GM19372 (cell line): Measurements from ENCODE around the gene RPS6KA5.
"Not testable (repeated sequence)": the region's sequence is repeated elsewhere in the genome, so short reads cannot be mapped to it uniquely, and the experiment has no call there.

ENCODE experiments used
- ATAC-seq: cut with Tn5 transposase; IDR thresholded peaks from one replicate; pipeline ENCODE4 v1.9.1; 2021; ENCODE audit warnings: mild to moderate bottlenecking, low read depth, moderate library complexity; ENCODE audit not compliant: unreplicated experiment

RPS6KA5 gene

DNA sequence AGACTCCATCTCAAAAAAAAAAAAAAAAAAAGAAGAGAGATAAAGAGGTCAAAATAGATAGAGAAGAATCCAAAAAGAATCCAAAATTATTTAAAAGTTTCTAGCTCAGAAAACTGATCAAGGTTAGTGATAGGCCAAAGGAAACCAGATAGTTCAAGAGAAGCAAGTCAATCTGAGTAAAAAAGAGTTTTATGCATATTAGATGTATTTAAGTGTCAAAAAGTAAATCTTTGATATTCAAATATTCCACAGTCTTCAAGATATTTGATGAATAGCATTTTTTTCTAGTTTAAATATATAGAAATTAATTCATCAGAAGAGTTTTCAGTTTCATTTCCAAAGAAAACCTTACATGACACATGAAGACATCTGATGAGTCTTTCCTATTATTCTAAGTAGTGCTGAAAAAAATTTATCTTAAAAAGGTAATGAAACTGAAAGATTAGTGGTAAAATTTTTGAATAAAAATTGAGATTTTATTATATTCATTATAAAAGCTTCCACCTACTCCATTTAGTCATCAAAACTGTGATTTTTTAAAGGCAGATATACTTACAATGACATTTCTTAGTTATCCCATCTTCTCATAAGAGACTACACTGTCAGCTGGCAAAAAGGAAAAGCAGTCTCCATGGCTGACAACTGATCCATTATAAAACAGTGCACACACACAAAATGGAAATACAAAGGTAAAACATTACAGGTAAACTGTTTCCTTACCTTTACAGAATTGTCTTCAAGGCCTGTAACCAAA is 68.6 kb downstream of the RPS6KA5 start:
- ATAC-seq, result no peak

DNA sequence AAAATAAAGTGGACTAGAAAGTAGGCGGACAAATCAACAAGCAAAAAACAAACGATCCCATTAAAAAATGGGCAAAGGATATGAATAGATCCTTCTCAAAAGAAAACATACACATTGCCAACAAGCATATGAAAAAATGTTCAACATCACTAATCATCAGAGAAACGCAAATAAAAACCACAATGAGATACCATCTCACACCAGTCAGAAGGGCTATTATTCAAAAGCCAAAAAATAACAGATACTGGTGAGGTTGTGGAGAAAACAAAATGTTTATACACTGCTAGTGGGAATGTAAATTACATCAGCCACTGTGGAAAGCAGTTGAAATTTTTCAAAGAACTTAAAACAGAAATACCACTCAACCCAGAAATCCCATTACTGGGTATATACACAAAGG is 70.3 kb downstream of the RPS6KA5 start:
- no peak for ATAC-seq

DNA sequence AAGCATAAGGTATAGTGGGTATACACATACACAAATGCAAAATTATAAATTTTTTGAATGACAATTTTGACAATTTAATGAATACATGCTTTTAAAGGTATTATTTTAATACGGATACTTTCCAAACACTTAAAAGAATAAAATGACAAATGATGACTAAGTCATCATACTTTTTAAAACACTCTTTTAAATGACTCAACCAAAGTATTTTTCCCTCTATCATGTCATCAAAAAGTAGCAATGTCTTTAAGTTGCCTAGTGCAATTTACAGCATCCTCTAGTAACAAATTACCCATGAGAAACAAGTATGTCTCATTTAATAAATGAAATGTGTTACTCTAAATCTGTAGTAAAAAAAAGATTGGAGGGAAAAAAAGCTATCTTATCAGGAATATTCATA is 73.3 kb downstream of the RPS6KA5 start:
- no peak for ATAC-seq

DNA sequence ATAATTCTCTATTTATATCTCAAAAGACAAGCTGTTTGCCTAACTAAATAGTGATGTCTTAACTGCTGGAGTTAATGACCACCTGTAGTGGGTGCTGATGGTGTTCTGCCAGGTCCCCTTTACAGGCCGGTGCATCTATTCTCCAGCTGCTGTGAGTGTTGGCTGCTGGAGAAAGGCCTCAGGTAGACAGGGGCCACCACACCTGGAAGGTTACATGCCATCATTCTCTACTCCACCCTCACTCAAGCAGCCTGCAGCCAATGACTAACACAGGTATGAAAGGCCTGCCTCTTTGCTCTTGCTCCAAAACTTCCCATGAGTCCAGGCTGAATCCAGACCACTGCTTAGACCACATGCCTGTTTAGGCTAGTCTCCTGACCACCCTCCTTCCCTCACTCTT is 73.9 kb downstream of the RPS6KA5 start:
- no peak for ATAC-seq

DNA sequence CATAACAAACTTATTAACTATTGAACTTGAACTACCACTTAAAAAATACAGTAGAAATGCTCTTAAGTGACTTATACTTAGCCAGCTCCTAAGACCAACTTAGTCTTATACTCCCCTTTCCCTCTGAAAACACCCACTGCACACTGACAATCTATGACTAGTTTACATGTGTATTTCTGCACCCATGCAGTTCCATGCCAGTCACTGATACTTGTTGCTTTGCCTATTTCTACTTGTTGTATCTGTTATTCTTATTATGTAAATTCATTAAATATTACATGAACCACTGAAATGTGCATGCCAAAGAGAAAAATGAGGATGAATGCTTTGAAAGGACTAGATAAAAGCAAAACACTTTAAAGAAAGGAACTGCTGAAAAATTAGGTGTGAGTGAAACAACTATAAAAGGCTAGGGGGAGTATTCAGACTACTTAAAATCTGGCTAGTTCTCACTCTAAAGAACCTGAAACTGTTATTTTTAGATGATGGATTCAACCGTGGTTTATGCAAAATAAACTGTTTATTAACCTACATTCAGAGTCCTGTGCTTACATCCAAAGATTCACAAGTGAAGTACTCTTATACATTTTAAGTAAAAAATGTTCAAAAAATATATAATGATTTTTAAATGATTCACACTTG is 74.7 kb downstream of the RPS6KA5 start:
- ATAC-seq, result peak; percentile 89

DNA sequence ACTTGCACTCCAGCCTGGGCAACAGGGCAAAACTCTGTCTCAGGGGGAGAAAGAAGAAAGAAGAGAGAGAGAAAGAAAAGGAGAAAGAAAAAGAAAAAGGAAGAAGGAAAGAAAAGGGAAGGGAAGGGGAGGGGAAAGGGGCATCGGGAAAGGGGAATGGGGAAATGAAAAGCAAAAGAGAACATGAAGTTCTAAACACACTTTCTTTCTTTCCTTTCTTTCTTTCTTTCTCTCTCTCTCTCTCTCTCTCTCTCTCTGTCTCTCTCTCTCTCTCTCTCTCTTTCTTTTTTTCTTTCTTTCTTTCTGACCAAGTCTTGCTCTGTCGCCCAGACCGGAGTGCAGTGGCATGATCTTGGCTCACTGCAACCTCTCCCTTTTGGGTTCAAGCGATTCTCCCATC is 76.9 kb downstream of the RPS6KA5 start:
- ATAC-seq, result no peak

DNA sequence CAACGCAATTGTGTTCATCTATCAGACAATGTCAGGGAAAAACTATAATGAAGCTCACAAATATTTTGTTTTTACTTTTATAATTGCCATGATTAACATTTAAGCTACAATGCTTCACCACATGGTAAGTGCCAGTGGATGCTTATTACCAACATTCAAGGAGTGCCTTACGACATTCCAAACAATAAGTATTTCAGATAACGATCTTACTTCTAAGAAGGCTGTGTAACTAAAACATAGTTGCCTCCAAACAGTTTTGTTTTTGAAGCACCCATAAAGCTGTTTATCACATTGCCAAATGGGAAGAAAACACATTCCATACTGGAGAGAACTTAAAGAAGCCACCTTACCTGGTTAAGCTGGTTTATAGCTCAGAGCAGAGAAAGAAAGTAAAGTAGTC is 78.8 kb downstream of the RPS6KA5 start:
- no peak for ATAC-seq

DNA sequence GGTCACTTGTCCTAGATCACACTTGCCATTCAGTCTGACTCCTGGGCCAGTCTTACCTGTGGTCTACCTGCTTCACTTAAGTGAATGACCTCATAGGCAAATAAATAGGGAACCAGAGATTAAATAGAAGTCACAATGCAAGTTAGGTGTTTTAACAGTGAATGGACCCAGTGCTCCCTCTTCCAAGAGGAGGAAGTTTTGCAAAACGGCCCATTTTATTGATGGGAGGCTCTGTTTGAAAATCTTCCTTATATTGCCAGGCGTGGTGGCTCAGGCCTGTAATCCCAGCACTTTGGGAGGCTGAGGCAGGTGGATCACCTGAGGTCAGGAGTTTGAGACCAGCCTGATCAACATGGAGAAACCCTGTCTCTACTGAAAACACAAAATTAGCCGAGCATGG is 79.8 kb downstream of the RPS6KA5 start:
- not testable (repeated sequence) for ATAC-seq

DNA sequence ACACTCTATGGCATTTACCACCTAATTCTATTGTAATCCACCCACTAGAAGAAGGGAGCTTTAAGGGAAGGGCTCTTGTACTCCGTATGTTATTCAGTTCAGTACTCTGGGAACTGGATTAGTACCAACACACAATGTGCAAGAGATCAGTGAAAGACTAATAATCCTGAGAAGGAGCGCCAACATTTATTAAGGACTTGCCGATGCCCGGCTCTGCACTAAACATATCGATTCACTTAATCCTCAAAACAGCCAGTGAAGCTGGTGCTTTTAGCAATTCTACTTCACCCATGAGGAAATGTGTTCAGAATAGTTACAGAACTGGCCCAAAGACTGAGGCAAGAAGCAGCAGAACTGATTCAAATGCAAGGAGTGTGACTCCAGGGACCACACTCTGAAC is 80.9 kb downstream of the RPS6KA5 start:
- no peak for ATAC-seq

DNA sequence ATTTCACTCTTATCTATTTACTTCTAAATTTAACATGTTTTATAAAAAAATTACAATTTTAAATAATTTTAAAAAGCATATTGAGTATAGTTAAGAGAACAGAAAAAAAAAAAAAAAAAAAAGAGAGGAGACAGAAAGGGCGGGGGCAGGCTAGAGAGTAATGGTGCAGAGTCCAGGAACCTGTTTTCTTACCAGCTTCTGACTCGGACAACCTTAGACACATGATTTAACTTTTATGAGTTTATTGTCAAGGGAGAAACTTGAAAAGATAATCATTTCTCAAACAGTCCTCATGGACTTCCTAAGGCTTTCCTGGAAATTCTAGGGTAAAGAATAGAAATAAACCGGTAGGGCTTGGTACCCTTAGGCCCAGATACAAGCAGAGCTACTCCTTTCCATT is 84.3 kb downstream of the RPS6KA5 start:
- ATAC-seq, result no peak

DNA sequence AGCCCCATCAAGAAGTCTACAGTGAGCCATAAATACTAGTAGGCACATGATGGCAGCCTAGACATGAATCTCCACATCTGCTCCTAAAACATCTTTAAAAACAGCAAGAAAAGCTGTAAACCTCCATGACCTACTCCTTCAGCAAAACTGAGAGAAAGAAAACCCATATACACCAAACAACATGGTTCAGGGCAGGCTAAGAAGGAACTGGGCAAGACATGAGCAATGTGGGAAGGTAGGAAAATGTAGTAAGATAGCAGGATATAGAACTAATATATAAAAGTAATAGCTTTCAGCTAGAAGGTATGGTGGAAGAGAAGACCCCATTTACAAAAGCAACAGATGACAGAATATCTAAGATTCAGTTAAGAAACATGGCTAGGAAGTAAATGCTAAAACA is 88.8 kb downstream of the RPS6KA5 start:
- no peak for ATAC-seq

DNA sequence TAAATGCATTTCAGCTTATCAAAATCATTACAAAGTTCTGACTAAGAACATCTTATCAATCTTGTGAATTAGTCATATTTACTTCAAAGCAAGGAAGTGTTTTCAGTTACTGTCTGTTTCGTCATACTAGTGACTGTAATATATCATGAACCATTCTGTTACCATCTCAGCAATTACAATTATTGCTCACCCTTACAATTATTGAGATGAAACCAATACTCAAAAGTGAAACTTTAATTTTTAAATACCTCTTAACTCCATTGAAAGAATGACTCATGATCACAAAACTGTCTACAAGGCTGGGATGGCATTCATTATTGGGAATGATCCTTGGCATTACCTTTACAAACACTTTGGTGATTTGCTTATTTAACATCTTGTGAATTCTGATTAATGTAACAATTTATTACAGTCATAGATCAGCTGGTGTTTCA is 90.3 kb downstream of the RPS6KA5 start:
- no peak for ATAC-seq

DNA sequence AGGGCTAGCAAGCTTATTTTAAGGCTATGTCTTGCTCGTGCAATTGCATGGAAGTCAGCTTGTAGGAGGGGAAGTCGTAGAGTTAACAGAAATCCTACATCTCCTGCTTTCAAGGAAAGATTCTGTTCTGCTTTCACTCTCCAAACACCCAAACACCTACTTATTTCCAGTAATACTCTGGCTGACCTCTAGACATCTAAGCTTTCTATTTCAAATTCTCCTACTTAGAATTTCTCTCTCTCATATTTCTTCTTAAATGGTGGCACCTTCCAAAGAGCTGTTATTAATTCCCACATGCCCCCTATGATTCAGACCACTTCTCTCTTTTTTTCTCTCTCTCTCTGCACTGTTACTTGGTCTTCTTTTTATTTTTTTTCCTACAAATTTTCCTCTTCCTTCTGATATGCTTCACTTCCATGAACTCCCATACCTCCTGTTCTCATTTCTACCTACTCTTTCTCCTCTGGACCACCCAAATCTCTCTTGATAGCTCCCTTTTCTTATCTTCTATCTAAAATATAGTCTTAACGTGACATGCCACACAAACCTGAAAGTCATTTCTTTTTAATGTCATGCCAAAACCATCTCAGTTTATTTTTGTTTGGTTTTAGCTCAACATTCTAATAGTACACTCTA is 90.8 kb downstream of the RPS6KA5 start:
- ATAC-seq, result no peak

DNA sequence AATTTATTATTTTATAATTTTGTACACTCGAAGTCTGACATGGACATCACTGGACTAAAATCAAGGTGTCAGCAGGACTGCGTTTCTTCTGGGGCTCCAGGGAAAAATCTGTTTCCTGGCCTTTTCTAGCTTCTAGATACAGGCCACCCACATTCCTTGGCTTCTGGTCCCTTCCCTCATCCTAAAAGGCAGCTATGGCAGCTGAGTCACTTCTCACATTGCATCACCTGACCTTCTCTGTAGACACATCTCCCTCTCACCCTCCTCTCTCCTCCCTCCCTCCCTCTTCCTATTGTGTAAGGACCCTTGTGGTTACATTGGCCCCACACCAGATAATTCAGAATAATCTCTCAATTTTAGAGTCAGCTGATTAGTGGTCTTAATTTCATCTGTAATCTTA is 92.4 kb downstream of the RPS6KA5 start:
- no peak for ATAC-seq

DNA sequence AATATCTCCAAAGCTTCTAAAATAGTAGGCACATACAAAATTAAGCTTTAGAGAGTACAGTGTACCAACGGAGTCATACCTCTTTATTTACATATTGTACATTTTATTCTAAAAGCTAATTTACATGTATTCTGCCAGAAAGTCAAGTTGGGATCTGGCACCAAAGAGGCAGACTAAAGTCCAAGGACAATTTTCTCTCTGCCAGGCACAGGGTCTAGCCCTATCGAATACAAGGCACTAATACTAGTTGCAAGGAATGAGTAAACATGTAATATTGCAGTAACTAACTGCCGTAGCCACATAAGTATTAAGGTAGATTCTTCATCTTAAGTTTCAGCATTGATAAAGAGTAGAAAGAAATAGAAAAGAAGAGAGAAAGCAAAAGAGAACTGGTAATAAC is 93.9 kb downstream of the RPS6KA5 start:
- no peak for ATAC-seq

DNA sequence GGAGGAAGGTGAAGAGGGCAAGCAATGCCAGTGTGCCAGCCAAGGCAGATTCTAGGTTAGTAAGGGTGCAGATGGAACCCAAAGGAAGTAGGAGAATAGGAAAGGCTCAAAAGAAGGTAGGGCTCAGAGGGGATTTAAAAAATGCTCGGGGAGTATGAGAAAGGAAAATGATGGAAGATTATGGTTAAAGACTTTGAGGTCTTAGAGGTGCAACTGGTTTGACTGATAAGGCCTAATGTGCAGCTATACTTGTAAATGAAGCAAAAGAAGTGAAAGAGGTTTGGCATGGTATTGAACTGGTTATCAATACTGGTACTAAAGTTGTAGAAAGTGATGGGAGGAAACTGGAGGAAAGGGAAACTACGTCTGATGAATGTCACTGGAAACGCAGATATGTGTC is 94.7 kb downstream of the RPS6KA5 start:
- no peak for ATAC-seq

DNA sequence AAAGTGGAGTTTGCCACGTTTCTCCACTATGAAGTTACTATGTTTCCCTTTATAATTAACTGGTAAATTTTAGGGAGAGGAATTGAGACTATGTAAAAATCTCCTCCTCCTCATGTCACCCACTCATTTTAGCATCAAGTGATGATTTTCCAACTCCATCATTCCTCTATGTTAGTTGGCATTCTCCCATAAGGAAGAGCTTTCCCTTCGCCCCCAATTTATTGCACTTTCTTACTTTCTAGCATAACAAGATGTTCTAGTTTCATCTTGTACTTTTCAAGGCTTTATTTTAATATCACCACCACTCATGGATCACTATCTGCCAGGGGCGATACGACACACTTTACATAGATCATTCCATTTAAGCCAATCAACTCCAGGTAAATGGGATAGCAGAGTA is 97.1 kb downstream of the RPS6KA5 start:
- ATAC-seq, result no peak

DNA sequence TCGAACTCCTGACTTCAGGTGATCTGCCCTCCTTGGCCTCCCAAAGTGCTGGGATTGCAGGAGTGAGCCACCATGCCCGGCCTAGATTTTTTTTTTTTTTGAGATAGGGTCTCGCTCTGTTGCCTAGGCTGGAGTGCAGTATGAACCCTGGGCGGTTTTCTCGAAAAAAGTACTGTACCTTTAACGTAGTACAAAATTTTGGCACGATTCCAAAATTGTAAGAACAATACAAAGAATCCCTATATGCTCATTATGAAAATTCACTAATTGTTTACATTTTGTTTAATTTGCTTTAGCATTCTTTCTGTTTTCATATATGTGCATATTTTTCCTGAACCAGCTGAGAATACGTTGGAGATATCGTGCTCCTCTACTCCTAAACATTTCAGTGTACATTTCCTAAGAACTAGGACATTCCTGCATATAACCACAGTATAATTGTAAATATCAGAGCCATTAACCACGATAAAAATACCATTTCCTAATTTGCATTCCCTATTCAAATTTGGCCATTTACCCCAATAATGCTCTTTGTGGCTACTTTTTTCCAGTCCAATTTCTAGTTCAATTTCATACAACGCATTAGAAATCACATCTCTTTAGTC is 97.8 kb downstream of the RPS6KA5 start:
- ATAC-seq, result no peak

DNA sequence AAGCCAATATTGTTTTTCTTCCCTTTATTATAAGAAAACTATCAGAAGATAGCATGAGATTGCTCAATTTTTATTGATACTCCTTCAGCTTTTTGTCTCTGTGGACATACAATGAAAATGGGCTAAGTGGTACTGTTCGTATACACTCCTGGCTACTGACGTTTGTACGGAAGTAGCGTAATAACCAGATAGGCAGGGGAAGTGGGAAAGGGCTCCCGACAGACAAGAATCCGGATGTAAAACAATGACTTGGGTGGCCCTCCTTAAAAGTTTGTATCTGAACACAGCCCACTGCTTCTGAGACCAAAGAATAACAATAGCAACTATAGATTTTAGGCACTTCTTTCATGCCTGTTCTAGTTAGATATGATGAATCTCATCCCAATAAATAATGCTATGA is 99.6 kb downstream of the RPS6KA5 start:
- no peak for ATAC-seq

DNA sequence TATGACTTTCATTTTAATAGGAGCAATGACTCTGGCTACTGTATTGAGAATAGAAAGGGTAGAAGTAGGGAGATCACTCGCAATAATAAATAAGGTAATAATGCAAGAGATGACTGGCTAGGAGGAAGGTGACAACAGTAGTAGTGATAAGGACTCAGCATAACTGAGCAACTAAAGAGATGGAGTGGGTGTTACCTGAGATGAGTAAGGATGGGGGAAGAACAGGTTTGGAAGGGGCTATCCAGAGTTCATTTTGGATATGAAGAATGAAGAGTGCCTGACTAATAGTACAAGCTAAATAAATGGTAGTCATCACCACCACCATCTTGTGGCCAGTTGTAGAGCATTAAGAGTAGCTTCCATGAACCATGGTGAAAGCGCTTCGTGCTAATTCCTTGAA is 101.1 kb downstream of the RPS6KA5 start:
- no peak for ATAC-seq

DNA sequence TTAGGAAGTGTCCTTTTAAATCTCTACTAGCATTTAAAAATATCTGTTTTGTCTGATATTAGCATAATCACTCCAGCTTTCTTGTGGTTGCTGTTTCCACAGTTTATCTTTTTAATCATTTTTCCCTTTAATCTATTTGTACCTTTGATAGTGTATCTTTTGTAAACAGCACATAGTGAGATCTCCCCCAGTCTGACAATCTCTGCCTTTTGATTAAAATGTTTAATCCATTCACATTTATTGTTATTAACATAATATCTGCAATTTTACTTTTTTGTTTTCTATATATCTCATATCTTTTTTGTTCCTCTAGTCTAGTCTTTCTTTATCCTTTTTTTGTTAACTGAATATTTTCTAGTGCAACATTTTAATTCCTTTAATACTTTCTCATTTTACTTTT is 104.2 kb downstream of the RPS6KA5 start:
- ATAC-seq, result no peak
